NOMO-1 (cell line): ENCODE data around the gene ABCA5.
A peak's percentile ranks its signal among the peaks of the same experiment; 100 is the strongest.

Experiments used
- DNase-seq, 2 experiments: peaks; one replicate each; lab custom pipeline; 2025; ENCODE audit not compliant: unreplicated experiment in 2 of 2; lab: John Stamatoyannopoulos, UW

Gene ABCA5, protein sequence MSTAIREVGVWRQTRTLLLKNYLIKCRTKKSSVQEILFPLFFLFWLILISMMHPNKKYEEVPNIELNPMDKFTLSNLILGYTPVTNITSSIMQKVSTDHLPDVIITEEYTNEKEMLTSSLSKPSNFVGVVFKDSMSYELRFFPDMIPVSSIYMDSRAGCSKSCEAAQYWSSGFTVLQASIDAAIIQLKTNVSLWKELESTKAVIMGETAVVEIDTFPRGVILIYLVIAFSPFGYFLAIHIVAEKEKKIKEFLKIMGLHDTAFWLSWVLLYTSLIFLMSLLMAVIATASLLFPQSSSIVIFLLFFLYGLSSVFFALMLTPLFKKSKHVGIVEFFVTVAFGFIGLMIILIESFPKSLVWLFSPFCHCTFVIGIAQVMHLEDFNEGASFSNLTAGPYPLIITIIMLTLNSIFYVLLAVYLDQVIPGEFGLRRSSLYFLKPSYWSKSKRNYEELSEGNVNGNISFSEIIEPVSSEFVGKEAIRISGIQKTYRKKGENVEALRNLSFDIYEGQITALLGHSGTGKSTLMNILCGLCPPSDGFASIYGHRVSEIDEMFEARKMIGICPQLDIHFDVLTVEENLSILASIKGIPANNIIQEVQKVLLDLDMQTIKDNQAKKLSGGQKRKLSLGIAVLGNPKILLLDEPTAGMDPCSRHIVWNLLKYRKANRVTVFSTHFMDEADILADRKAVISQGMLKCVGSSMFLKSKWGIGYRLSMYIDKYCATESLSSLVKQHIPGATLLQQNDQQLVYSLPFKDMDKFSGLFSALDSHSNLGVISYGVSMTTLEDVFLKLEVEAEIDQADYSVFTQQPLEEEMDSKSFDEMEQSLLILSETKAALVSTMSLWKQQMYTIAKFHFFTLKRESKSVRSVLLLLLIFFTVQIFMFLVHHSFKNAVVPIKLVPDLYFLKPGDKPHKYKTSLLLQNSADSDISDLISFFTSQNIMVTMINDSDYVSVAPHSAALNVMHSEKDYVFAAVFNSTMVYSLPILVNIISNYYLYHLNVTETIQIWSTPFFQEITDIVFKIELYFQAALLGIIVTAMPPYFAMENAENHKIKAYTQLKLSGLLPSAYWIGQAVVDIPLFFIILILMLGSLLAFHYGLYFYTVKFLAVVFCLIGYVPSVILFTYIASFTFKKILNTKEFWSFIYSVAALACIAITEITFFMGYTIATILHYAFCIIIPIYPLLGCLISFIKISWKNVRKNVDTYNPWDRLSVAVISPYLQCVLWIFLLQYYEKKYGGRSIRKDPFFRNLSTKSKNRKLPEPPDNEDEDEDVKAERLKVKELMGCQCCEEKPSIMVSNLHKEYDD (N-terminal part only)

DNA sequence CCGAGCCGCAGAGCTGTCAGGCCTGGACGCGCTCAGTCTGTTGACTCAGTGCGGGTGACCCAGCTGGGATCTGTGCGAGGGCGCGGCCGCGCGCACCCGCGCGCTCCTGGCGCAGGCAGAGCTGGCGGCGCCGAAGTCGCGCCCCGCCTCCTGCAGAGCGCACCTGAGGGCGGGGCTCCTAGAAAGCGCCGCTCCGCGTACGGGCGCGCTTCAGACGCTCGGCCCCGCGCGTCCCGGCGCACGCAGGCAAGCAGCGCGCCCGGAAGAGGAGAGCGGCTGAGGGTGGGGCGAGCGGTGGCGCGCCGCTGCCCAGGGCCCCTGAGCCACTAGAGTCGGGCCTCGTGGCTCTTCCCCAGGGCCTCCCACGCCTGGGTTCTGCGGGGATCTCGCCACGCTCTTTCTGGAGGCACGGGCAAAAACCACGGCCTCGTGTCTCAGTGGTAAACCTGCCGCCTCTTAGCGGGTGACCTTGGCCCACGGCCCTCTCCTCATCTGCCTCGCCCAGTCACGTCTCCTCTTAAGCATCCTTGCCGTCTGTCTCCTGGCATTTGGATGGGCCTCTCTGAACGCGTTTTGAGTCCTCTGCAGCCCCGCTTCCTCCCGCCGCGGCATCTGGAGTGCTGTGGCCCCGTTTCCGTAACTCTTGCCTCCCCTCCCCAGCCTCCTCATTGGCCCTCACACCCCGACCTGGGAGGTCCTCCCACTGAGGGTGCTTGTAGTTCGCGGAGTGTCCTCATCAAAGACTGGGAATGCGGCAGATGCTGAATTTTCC is at the start of gene ABCA5:
Gene ABCA5, minus strand, starts transcription at position 74 of the 772 bp plus-strand sequence. CDS start 12,718 bp downstream, outside the sequence.
- DNase-seq: peak; percentile 93 to 96

DNA sequence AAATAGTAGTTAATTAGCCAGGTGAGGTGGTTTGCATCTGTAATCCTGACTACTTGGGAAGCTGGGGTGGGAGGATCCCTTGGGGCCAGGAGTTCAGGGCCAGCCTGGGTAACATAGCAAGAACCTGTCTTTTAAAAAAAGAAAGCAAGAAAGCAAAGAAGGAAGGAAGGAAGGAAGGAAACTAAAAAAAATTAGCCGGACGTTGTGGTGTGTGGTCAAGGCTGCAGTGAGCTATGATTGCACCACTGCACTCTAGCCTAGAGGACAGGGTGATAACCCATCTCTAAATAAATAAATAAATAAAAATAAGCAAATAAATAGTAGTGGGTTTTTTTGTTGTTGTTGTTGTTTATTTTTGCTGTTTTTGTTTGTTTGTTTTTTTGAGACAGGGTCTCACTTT is 48.3 kb upstream of the ABCA5 start:
- DNase-seq: peak; percentile 28 to 35

DNA sequence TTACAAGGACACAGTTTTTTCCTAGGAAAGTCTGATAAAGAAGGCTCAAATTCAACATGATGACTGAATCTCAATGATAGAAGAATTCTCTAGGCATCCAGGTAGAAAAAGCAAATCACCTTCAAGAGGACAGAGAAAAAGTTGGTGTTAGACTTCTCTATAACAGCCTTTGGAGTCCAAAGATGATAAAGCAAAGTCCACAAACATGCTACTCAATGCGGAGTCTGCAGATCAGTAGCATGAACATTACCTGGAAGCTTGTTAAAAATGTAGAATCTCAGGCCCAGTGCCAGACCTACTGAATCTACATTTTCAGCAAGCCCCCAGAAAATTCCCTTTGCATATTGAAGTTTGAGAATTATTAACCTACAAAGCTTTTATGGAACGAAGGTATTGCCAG is 46.1 kb upstream of the ABCA5 start:
- no peak for DNase-seq

DNA sequence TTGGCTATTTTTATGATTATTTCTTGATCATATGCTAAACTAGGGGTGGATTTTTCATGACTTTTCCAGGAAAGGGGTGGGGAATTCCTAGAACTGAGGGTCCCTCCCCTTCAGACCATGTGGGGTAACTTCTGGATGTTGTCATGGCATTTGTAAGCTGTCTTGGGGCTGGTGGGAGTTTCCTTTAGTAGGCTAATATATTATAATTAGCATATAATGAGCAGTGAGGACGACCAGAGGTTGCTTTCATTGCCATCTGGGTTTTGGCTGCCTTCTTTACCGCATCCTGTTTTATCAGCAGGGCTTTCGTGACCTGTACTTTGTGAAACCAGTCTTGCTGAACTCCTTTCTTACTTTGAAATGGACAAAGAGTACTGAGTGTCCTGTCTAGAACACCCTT is 40.4 kb upstream of the ABCA5 start:
- no peak for DNase-seq

DNA sequence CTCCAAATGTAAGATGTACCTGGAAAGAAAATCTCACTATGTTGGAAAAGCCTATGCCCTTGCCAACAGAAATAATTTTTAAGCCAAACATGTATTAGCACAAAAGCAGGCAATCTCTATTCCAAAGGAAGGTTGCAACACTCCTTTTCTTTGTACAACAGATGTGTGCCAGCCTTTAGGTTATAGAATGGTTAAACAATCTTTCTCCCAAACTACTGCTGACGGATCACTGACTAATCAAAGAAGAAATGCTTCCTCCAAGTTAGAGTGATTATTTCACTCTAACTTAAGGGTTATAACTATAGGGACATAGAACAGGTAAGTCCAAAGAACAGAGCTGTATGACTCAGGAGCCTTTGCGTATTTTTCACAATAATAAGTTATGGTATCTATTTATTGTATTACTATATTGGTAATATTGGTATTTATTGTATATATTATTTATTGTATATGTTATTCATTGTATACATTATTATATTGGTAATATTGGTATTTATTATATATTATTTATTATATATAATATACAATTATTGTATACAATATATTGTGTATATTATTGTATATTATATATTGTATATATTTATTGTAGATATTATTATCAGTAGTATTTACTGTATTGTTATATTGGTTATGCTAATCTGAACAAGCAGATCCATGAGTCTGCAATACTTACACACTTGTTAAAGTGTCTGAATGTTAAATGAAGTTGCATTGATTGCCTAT is 36.7 kb upstream of the ABCA5 start:
- DNase-seq: no peak

DNA sequence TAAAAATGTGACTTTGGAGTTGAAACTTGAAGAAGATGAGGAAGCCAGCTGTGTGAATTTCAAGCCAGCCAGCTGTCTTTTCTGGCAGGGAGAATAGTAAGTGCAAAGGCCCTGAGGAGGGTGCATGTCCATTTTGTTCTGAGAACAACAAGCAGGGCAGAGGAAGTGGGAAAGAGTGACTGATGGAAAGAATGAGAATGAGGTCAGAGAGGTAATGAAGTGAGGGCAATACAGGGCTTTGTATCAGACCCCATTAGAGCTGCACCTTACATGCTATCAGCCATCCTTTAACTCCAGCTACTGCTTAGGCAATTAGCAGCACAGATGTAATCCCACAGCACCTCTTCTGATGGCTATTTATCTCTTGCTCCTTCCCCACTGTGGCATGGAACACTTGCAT is 34.2 kb upstream of the ABCA5 start:
- no peak for DNase-seq

DNA sequence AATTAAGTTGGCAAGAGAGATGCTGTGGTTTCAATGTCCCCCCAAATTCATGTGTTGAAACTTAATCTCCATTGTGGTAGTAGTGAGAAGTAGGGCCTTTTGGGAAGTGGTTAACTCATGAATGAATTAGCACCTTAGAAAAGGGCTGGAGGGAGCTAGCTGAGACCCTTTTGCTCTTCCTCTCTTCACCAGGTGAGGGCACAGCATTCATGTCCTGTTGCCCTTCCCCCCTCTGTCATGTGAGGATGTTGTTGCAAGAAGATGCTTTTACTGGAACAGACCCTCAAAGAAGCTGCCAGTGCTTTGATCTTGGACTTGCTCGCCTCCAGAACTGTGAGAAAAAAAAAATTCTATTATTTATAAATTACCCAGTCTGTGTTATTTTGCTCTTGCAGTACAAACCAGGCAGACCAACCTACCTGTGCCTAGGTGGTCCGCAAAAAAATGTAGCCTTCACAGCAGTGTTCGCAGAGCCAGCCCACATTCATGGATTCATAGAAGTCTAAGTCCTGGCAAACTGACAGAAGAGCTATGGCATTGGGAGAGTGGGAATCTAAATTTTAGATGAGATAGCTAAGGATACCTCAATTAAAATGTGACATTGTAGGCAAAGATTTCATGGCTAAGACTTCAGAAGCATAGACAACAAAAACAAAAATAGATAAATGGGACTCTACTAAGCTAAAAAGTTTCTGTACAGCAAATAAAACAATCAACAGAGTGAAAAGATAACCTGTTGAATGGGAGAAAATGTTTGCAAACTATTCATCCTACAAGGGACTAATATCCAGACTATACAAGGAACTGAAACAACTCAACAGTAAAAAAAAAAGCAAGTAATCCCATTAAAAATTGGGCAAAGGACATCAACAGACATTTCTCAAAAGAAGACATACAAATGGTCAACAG is 32.0 kb upstream of the ABCA5 start:
- DNase-seq: no peak

DNA sequence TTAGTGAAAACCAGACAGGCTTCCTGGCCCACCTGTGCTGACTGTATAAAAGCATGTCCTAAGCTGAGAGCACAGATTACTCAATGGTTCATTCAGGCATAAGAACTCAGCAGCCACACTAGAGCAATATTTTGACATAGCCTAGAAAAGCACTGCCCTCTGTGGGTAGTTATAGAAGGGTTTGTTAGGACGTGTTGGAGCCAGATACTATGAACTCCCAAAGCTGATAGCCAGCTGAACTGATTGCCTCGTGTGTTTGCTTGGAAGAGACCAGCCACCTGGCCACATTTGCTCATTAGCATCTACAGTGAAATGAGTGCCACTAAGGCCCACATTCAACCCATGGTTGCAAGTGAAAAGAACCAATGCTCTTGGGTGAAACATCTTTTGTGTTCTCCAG is 30.8 kb upstream of the ABCA5 start:
- DNase-seq: no peak

DNA sequence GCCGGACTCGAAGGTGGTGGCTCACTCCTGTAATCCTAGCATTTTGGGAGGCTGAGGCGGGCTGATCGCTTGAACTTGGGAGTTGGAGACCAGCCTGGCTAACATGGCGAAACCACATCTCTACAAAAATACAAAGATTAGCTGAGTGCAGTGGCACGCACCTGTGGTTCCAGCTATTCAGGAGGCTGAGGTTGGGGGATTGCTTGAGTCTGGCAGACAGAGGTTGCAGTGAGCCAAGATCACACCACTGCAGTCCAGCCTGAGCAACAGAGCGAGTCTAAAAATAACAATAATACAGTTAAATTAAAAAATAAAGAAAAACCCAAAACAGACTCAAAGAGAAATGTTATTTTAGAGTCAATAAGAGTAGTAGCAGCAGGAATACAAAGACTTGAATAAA is 29.7 kb upstream of the ABCA5 start:
- no peak for DNase-seq

DNA sequence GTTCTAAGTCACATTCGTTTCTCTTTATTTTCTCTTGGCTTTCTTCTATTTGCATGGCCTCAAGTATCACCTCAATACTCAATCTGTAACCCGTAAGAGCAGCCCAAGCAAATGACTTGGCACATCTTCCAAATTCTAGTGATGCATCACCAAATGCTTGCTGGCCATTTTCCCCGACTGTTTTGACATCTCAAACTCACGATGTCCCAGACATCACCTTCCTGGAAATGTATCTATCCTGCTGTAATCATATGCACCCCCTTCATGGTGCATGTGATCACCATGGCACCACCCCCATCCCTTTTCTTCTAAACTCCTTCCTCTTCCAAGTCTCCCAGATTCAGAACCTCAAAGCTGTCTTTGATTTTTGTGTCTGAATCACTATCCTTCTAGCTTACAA is 24.0 kb upstream of the ABCA5 start:
- DNase-seq: no peak

DNA sequence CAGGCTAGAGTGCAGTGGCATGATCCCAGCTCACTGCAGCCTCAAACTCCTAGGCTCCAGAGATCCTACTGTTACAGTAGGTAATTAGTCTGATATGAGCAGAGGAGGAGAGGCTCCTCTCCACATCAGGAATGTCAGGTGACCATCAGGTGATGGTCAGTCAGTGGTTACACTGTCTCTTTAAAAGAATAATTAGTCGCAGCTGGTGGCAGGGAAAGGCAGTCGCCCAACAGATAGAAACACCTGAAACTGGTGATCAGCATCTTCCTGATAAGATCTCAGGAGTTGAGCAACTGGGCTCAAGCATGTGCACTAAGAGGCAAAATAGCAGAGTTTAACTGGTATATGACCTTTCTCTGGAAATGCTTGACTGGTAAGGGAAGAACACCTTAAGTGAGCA is 21.5 kb upstream of the ABCA5 start:
- no peak for DNase-seq

DNA sequence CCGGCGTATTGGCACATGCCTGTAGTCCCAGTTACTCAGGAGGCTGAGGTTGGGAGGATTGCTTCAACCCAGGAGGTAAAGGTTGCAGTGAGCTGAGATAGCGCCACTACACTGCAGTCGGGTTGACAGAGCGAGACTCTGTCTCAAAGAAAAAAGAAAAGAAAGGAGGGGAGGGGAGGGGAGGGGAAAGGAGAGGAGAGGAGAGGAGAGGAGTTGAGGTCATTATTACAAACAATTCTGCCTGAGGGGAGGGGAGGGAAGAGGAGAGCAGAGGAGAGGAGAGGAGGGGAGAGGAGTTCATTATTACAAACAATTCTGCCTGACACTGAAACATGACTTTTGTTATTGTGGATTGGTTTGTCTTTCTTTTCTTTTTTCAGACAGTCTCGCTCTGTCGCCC is 19.8 kb upstream of the ABCA5 start:
- DNase-seq: no peak

DNA sequence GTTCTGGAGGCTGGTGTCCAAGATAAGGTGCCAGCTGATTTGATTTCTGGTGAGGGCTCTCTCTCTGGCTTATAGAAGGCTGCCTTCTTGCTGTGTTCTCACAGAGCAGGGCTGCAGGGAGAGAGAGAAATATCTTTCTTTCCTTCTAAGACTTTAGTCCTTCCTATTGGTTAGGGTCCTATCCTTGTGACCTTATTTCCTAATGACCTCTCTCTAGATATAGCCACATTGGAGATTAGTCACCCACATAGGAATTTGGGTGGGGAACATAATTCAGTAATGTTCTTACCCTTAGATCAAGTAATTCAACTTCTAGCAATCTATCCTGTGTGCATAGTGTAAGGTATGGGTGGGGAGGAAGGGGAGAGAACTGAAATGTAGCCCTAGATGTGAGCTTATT is 18.0 kb upstream of the ABCA5 start:
- no peak for DNase-seq

DNA sequence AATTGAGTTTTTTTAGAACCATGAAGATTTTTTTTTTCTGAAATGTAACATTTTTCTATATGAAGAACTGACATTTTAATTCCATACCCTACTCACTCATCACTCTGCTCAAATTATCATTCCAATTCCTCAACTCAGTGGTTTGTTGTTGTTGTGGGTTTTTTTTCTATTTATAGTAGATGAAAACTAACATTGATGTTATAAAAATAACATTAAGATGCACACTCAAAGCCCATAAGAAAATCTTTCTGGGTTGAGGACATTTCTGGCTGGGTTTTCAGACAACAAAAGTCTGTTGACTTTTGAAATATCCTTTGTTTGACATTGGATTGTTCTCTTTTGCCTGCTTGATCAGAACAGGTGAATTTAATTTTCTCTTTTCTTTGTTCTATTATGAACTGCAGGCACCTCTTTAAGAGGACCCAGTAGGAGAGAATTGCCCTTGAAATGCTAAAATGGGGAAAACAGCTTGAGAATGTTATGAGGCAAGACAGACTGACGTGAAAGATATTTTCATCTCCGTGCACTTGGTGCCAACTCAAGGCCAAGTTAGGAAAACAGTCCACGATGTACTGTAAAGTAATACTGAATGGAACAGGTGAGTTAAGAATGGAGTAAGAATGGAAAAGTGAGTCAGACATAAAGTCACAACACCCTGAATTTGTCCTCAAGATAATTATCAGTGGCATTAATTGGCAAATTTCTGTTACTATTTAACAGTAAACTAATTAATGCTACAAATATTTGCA is 16.1 kb upstream of the ABCA5 start:
- no peak for DNase-seq

DNA sequence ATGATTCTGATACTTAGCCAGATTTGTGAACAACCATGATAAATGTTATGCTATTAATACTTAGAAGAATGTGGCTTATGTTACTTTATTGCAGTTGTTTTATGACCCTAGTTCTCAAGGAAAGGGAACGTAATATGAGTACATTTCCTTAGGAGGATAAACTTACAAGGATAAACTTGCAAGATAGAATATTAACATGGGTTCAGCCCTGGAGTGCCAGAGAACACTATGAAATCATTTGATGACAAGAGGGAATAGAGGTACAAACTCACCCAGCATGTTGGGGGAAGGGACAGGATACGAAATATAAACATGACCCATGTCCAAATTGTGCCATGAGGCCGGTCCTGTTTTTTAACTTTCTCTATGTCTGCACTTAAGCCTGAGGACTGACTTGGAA is 13.0 kb upstream of the ABCA5 start:
- no peak for DNase-seq

DNA sequence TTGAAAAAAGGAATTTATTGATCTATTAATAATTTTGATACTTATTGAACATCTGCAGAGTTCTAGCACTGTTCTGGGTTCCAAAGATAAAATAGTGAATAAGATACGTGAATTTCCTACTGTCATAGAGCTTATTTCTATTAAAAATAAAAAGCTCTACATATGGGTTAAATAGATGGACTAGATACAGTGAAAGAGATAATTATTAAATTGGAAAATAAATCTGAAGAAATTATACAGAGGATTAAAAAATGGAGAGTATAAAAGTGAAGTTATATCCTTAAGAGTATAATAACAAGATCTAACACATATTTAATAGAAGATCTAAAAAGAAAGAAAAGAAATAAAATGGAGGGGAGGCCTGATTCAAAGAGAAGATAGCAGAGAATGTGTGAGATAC is 10.1 kb upstream of the ABCA5 start:
- no peak for DNase-seq

DNA sequence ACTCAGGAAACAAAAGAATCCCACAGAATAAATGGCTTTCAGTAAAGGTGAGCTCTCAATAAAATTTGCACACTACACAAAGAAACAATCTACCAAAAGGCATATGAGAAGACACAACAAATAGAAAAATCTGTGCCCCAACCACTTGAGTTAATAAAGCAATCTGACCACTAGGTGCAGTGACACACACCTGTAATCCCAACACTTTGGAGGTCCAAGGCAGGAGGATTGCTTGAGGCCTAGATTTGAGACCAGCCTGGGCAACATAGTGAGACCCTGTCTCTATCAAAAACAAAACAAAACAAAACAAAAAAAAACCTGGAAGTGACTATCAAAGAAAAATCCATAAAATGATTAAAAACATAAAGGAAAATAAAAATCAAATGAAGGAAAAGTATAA is 9.6 kb upstream of the ABCA5 start:
- no peak for DNase-seq

DNA sequence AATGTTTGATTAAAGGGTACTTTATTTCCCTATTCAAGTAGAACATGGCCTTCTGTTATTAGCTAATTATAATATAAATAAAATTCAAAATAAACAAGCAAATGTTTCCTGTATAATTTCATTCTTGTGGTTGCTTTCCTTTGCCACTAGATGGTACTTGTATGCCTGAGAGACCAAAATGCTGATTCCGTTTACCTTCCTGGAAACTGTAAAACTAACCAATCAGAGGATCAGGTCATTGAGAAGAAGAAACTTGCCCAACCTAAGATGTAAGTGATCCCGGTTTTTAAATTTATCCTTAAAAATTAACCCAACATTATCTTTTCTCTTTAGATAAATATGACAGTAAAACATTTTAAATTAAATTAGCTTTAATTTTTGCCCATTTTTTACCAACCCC is 8.1 kb upstream of the ABCA5 start:
- DNase-seq: peak in 1 of 2 experiments; percentile 55
